DOHH2 (cell line): ENCODE results near the gene ATP8A2.

ENCODE experiments used
- EZH2phosphoT487 ChIP-seq: fragments of 200-600 bp; sonication (generic); IDR thresholded peaks from 2 replicates; pipeline ENCODE4 v1.6.1; 2017; ENCODE audit warnings: borderline replicate concordance, mild to moderate bottlenecking, antibody characterized with exemption, low read length, moderate library complexity, mixed read lengths
- TF ChIP-seq, protein P1 (sequence below): fragments of 200-600 bp; sonication (generic); IDR thresholded peaks from one replicate; pipeline ENCODE4 v1.5.1; 2014; ENCODE audit warnings: antibody characterized with exemption, mild to moderate bottlenecking, low read depth, low read length; ENCODE audit not compliant: poor library complexity, severe bottlenecking

DNA sequence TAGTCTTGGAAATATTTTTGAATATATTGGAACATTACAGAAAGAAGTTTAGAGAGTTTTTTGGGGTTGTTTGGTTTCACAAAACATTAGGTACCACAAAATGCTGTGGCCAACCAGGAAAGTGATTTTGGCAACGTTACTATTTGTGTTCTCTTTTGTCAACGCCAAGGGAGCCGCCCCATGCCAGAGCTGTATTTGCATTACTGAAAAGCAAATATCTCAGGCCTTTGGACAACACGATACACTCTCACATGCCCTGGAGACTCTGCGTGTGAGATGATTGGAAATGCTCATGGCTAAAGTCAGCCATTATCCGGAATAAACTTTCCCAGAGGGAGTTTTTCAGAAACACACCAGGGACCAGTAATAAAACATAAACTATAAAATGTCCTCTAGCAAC, 355.5 kb downstream of the ATP8A2 start:
- TF ChIP-seq, protein P1, sequence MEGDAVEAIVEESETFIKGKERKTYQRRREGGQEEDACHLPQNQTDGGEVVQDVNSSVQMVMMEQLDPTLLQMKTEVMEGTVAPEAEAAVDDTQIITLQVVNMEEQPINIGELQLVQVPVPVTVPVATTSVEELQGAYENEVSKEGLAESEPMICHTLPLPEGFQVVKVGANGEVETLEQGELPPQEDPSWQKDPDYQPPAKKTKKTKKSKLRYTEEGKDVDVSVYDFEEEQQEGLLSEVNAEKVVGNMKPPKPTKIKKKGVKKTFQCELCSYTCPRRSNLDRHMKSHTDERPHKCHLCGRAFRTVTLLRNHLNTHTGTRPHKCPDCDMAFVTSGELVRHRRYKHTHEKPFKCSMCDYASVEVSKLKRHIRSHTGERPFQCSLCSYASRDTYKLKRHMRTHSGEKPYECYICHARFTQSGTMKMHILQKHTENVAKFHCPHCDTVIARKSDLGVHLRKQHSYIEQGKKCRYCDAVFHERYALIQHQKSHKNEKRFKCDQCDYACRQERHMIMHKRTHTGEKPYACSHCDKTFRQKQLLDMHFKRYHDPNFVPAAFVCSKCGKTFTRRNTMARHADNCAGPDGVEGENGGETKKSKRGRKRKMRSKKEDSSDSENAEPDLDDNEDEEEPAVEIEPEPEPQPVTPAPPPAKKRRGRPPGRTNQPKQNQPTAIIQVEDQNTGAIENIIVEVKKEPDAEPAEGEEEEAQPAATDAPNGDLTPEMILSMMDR = no peak
- no peak for TF ChIP-seq EZH2phosphoT487
